Glomerular visceral epithelial cell (primary cell): ENCODE data around the gene MFSD12.
A peak's percentile ranks its signal among the peaks of the same experiment; 100 is the strongest.
"Not testable (repeated sequence)": the region's sequence is repeated elsewhere in the genome, so short reads cannot be mapped to it uniquely, and the experiment has no call there.

Source experiments
- DNase-seq: peaks from one replicate; pipeline ENCODE4 v3.0.0-alpha.2; 2016; ENCODE audit errors: extremely low spot score

Gene MFSD12

GRCh38 chr19:3584036-3584802 lies 26.8 kb upstream of the MFSD12 start:
- DNase-seq = not testable (repeated sequence)

- DNase-seq = not testable (repeated sequence)
Measured at GRCh38 chr19:3581792-3582191, 24.4 kb upstream of the MFSD12 start.

- DNase-seq = peak; percentile 64
Measured at GRCh38 chr19:3580156-3580934, 23.0 kb upstream of the MFSD12 start.

- DNase-seq = no peak
Measured at GRCh38 chr19:3578390-3578789, 21.0 kb upstream of the MFSD12 start.

- DNase-seq = no peak
Measured at GRCh38 chr19:3577723-3578344, 20.4 kb upstream of the MFSD12 start.

- DNase-seq = no peak
Measured at GRCh38 chr19:3576696-3577443, 19.5 kb upstream of the MFSD12 start.

- no peak for DNase-seq
Measured at GRCh38 chr19:3575949-3576673, 18.7 kb upstream of the MFSD12 start.

- DNase-seq = no peak
Measured at GRCh38 chr19:3575260-3575741, 17.9 kb upstream of the MFSD12 start.

- DNase-seq = peak; percentile 97
Measured at GRCh38 chr19:3573858-3574637, 16.7 kb upstream of the MFSD12 start.

GRCh38 chr19:3573162-3573857 lies 15.9 kb upstream of the MFSD12 start:
- DNase-seq = no peak

GRCh38 chr19:3572855-3573161 lies 15.4 kb upstream of the MFSD12 start, which contains the start of gene HMG20B:
Gene HMG20B (plus strand): TSS chr19:3572944. CDS start chr19:3573310, 366 bp downstream.
- DNase-seq = no peak

- peak; percentile 100 for DNase-seq
Measured at GRCh38 chr19:3572132-3572854, 14.9 kb upstream of the MFSD12 start.

- no peak for DNase-seq
Measured at GRCh38 chr19:3570606-3571011, 13.2 kb upstream of the MFSD12 start.

- not testable (repeated sequence) for DNase-seq
Measured at GRCh38 chr19:3570042-3570441, 12.7 kb upstream of the MFSD12 start.

GRCh38 chr19:3565139-3565538 lies 7.8 kb upstream of the MFSD12 start:
- peak; percentile 57 for DNase-seq

- DNase-seq = no peak
Measured at GRCh38 chr19:3563709-3564524, 6.5 kb upstream of the MFSD12 start.

GRCh38 chr19:3556978-3557460 lies 367 bp downstream of the MFSD12 start:
- DNase-seq = peak; percentile 58

GRCh38 chr19:3556423-3556977 lies 886 bp downstream of the MFSD12 start:
- no peak for DNase-seq
